ENCODE data around the gene MICAL3. TPM values are rescaled to one million over a fixed set of nuclear protein-coding genes. Genes with fewer than 3 reads are reported as not detected.
A peak's percentile ranks its signal among the peaks of the same experiment; 100 is the strongest.
"Not testable (repeated sequence)": the region's sequence is repeated elsewhere in the genome, so short reads cannot be mapped to it uniquely, and the experiment has no call there.

Gene MICAL3
- total RNA-seq, 1 donor from 2014 or later = 41.0 TPM

- DNase-seq = peak; percentile 25
These were observed 8.2 kb upstream of the MICAL3 start for GRCh38 chr22:18032455-18033101.

- no peak for DNase-seq
These were observed 7.5 kb upstream of the MICAL3 start for GRCh38 chr22:18031695-18032454.

- DNase-seq = no peak
These were observed 5.4 kb upstream of the MICAL3 start for GRCh38 chr22:18029686-18030267.

- DNase-seq = no peak
These were observed 4.6 kb upstream of the MICAL3 start for GRCh38 chr22:18028817-18029527.

- not testable (repeated sequence) for DNase-seq
These were observed 1.5 kb upstream of the MICAL3 start for GRCh38 chr22:18025898-18026297.

- no peak for DNase-seq
These were observed 777 bp upstream of the MICAL3 start for GRCh38 chr22:18024956-18025720.

GRCh38 chr22:18023509-18024275 lies 669 bp downstream of the MICAL3 start:
- peak; percentile 86 for DNase-seq

- no peak for DNase-seq
These were observed 1.5 kb downstream of the MICAL3 start for GRCh38 chr22:18022876-18023275.

- DNase-seq = no peak
These were observed 2.9 kb downstream of the MICAL3 start for GRCh38 chr22:18021431-18021830.

GRCh38 chr22:18020743-18021142 lies 3.6 kb downstream of the MICAL3 start:
- not testable (repeated sequence) for DNase-seq

GRCh38 chr22:18013947-18014346 lies 10.4 kb downstream of the MICAL3 start:
- DNase-seq = no peak

- DNase-seq = no peak
These were observed 10.9 kb downstream of the MICAL3 start for GRCh38 chr22:18013436-18013835.

GRCh38 chr22:18012531-18012930 lies 11.8 kb downstream of the MICAL3 start:
- DNase-seq = no peak

GRCh38 chr22:18010266-18010665 lies 14.1 kb downstream of the MICAL3 start:
- DNase-seq = no peak

- DNase-seq = no peak
These were observed 16.2 kb downstream of the MICAL3 start for GRCh38 chr22:18008136-18008535.

GRCh38 chr22:18005201-18005926 lies 19.0 kb downstream of the MICAL3 start:
- DNase-seq = no peak

- DNase-seq = not testable (repeated sequence)
These were observed 22.5 kb downstream of the MICAL3 start for GRCh38 chr22:18001894-18002315.

- peak; percentile 98 for DNase-seq
These were observed 23.1 kb downstream of the MICAL3 start for GRCh38 chr22:18001040-18001893.

- peak; percentile 45 for DNase-seq
These were observed 23.8 kb downstream of the MICAL3 start for GRCh38 chr22:18000441-18001039.

All from tongue (tissue), 2 donors.